GM23338 (cell line): ENCODE measurements around the gene OS9. TPM values are rescaled to one million over a fixed set of nuclear protein-coding genes. Genes with fewer than 3 reads are reported as not detected.

Source experiments
- ATAC-seq: fragments of 200-7000 bp; cut with Tn5 transposase; 3 replicates; pipeline ENCODE4 v1.9.1; 2020
- DNase-seq: peaks from one replicate; pipeline ENCODE4 v3.0.0-alpha.2; 2015; ENCODE audit warnings: low spot score
- H2AFZ ChIP-seq: fragments of 200-600 bp; sonication (generic); 2 replicates; pipeline ENCODE4 v1.8.0; 2016; ENCODE audit warnings: antibody characterized with exemption, mild to moderate bottlenecking, moderate library complexity
- H3F3A ChIP-seq: fragments of 200-600 bp; sonication (generic); replicated peaks from 2 replicates; pipeline ENCODE4 v1.8.0; 2017; ENCODE audit warnings: antibody characterized with exemption, mixed run types, low read depth
- H3K27ac ChIP-seq: fragments of 200-600 bp; sonication (generic); 2 replicates; pipeline ENCODE4 v1.6.1; 2016; ENCODE audit warnings: low read depth
- H3K27me3 ChIP-seq: fragments of 200-600 bp; sonication (generic); 2 replicates; pipeline ENCODE4 v1.8.0; 2016; ENCODE audit warnings: mild to moderate bottlenecking, mixed run types, moderate library complexity; ENCODE audit not compliant: insufficient read depth
- H3K36me3 ChIP-seq: fragments of 200-600 bp; sonication (generic); 2 replicates; pipeline ENCODE4 v1.8.0; 2016; ENCODE audit warnings: mild to moderate bottlenecking; ENCODE audit not compliant: insufficient read depth
- H3K4me1 ChIP-seq: fragments of 200-600 bp; sonication (generic); 2 replicates; pipeline ENCODE4 v1.8.0; 2016; ENCODE audit warnings: mild to moderate bottlenecking, moderate library complexity; ENCODE audit not compliant: insufficient read depth
- H3K4me2 ChIP-seq: fragments of 200-600 bp; sonication (generic); 2 replicates; pipeline ENCODE4 v1.7.1; 2017; ENCODE audit warnings: mixed run types
- H3K4me3 ChIP-seq: fragments of 200-600 bp; sonication (generic); 2 replicates; pipeline ENCODE4 v1.6.1; 2016; ENCODE audit warnings: mixed run types
- H3K79me2 ChIP-seq: fragments of 200-600 bp; sonication (generic); replicated peaks from 2 replicates; pipeline ENCODE4 v1.8.0; 2017; ENCODE audit warnings: mild to moderate bottlenecking; ENCODE audit not compliant: insufficient read depth
- H3K9me2 ChIP-seq: fragments of 200-600 bp; sonication (generic); 2 replicates; pipeline ENCODE4 v1.8.0; 2017; ENCODE audit not compliant: insufficient read depth
- H4K20me1 ChIP-seq: fragments of 200-600 bp; sonication (generic); replicated peaks from 2 replicates; pipeline ENCODE4 v1.8.0; 2017; ENCODE audit warnings: mild to moderate bottlenecking; ENCODE audit not compliant: insufficient read depth
- H3K27ac Mint-ChIP-seq: 2 replicates; pipeline ENCODE4 v1.8.0; 2020; ENCODE audit warnings: inconsistent platforms, mild to moderate bottlenecking, moderate library complexity, mixed read lengths
- H3K27me3 Mint-ChIP-seq: 3 replicates; pipeline ENCODE4 v1.8.0; 2022; ENCODE audit warnings: low read depth, mild to moderate bottlenecking, moderate library complexity, mixed read lengths, inconsistent platforms; ENCODE audit not compliant: insufficient read depth, poor library complexity
- H3K36me3 Mint-ChIP-seq: 3 replicates; pipeline ENCODE4 v1.8.0; 2021; ENCODE audit warnings: low read depth, mild to moderate bottlenecking, inconsistent platforms, moderate library complexity, mixed read lengths
- H3K4me1 Mint-ChIP-seq: 3 replicates; pipeline ENCODE4 v1.8.0; 2020; ENCODE audit warnings: mild to moderate bottlenecking, inconsistent platforms, mixed read lengths
- H3K4me3 Mint-ChIP-seq: 3 replicates; pipeline ENCODE4 v1.8.0; 2021; ENCODE audit warnings: moderate library complexity, mild to moderate bottlenecking, inconsistent platforms, mixed read lengths
- H3K9me3 Mint-ChIP-seq: 3 replicates; pipeline ENCODE4 v1.8.0; 2020; ENCODE audit warnings: moderate library complexity, mild to moderate bottlenecking, inconsistent platforms, mixed read lengths
- CREB1 ChIP-seq: fragments of 250-450 bp; sonication (Bioruptor Pico); IDR thresholded peaks from 2 replicates; pipeline ENCODE4 v1.5.0; 2020; ENCODE audit warnings: low read depth, mild to moderate bottlenecking, moderate library complexity
- EZH2 ChIP-seq: fragments of 200-600 bp; sonication (generic); IDR thresholded peaks from one replicate; pipeline ENCODE4 v1.8.0; 2017; ENCODE audit warnings: antibody characterized with exemption, mild to moderate bottlenecking, low read depth; ENCODE audit not compliant: unreplicated experiment
- EZH2phosphoT487 ChIP-seq: fragments of 200-600 bp; sonication (generic); IDR thresholded peaks from one replicate; pipeline ENCODE4 v1.8.1; 2018; ENCODE audit warnings: antibody characterized with exemption; ENCODE audit not compliant: unreplicated experiment
- JUNB ChIP-seq: IDR thresholded peaks from one replicate; pipeline ENCODE4 v1.6.1; 2016; ENCODE audit warnings: antibody characterized with exemption; ENCODE audit not compliant: unreplicated experiment
- NANOG ChIP-seq: IDR thresholded peaks from 2 replicates; pipeline ENCODE4 v1.6.1; 2016; ENCODE audit warnings: antibody characterized with exemption, borderline replicate concordance
- POLR2AphosphoS5 ChIP-seq: IDR thresholded peaks from 2 replicates; pipeline ENCODE4 v1.6.1; 2016; ENCODE audit warnings: antibody characterized with exemption, low read depth
- STAT1 ChIP-seq: IDR thresholded peaks from one replicate; pipeline ENCODE4 v1.6.1; 2016; ENCODE audit warnings: antibody characterized with exemption; ENCODE audit not compliant: unreplicated experiment
- ZNF114 ChIP-seq: fragments of 250-450 bp; sonication (Bioruptor Pico); IDR thresholded peaks from 2 replicates; pipeline ENCODE4 v1.5.0; 2020; ENCODE audit warnings: mild to moderate bottlenecking, moderate library complexity
- ZNF331 ChIP-seq: fragments of 250-450 bp; sonication (Bioruptor Pico); IDR thresholded peaks from 2 replicates; pipeline ENCODE4 v1.5.0; 2020; ENCODE audit warnings: low read depth, mild to moderate bottlenecking, moderate library complexity
- polyA plus RNA-seq: library from polyadenylated mRNA; unstranded; fragments of >200 nt; fragmentation: Nextera tagmentation; extraction: Ambion mirVana; gene quantifications from 2 replicates; pipeline ENCODE4 v1.2.1, GENCODE V29; 2016
- total RNA-seq: library from RNA; depleted of rRNA; stranded (reverse); fragments of >200 nt; shearing (Covaris generic); gene quantifications from 2 replicates; pipeline ENCODE4 v1.2.3, GENCODE V29; 2014
- TF ChIP-seq, protein P1 (sequence below), 2 experiments: fragments of 200-600 bp in 1 of 2; sonication (generic) in 1 of 2; conservative IDR thresholded peaks; 2 replicates each; pipeline versions ENCODE4 v1.5.1 to v1.6.1; 2016 to 2017; ENCODE audit warnings: antibody characterized with exemption in 2 of 2, low read depth in 2 of 2, mild to moderate bottlenecking in 2 of 2, moderate library complexity in 1 of 2
- TF ChIP-seq, protein P2 (sequence below): IDR thresholded peaks from 2 replicates; pipeline ENCODE4 v1.6.1; 2016; ENCODE audit warnings: antibody characterized with exemption
- TF ChIP-seq, protein P3 (sequence below): IDR thresholded peaks from one replicate; pipeline ENCODE4 v1.6.1; 2018; ENCODE audit warnings: antibody characterized with exemption; ENCODE audit not compliant: unreplicated experiment
- TF ChIP-seq, protein P4 (sequence below): fragments of 250-450 bp; sonication (Bioruptor Pico); IDR thresholded peaks from 2 replicates; pipeline ENCODE4 v1.5.0; 2020; ENCODE audit warnings: mild to moderate bottlenecking, moderate library complexity

The OS9 gene
- total and polyA plus RNA-seq, 2 experiments from 2014 or later, result 27.5 to 79.7 TPM

DNA sequence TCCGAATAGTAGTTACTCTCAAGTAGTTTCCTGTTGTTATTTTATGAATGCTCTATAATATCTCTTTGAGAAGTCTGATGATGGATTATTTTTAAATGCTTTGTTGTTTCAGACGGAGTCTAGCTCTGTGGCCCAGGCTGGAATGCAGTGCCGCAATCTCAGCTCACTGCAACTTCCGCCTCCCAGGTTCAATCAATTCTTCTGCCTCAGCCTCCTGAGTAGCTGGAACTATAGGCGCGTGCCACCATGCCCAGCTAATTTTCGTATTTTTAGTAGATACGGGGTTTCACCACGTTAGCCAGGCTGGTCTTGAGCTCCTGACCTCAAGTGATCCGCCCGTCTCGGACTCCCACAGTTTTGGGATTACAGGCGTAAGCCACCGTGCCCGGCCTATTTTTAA, 1.4 kb upstream of the OS9 start:
- no peak overlapping the region for H3K27ac ChIP-seq
- DNase-seq, result no peak
- TF ChIP-seq POLR2AphosphoS5 (no peak), STAT1 (no peak), ZNF331 (CRISPR knock-in tag) (no peak), CREB1 (CRISPR knock-in tag) (no peak), EZH2 (no peak), NANOG (no peak), EZH2phosphoT487 (no peak), JUNB (no peak), ZNF114 (CRISPR knock-in tag) (no peak)
- TF ChIP-seq, protein P1, sequence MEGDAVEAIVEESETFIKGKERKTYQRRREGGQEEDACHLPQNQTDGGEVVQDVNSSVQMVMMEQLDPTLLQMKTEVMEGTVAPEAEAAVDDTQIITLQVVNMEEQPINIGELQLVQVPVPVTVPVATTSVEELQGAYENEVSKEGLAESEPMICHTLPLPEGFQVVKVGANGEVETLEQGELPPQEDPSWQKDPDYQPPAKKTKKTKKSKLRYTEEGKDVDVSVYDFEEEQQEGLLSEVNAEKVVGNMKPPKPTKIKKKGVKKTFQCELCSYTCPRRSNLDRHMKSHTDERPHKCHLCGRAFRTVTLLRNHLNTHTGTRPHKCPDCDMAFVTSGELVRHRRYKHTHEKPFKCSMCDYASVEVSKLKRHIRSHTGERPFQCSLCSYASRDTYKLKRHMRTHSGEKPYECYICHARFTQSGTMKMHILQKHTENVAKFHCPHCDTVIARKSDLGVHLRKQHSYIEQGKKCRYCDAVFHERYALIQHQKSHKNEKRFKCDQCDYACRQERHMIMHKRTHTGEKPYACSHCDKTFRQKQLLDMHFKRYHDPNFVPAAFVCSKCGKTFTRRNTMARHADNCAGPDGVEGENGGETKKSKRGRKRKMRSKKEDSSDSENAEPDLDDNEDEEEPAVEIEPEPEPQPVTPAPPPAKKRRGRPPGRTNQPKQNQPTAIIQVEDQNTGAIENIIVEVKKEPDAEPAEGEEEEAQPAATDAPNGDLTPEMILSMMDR (conservative IDR thresholded peaks at IDR 0.05; ENCODE audit: low read depth in 2 of 2), result no peak
- TF ChIP-seq, protein P2, sequence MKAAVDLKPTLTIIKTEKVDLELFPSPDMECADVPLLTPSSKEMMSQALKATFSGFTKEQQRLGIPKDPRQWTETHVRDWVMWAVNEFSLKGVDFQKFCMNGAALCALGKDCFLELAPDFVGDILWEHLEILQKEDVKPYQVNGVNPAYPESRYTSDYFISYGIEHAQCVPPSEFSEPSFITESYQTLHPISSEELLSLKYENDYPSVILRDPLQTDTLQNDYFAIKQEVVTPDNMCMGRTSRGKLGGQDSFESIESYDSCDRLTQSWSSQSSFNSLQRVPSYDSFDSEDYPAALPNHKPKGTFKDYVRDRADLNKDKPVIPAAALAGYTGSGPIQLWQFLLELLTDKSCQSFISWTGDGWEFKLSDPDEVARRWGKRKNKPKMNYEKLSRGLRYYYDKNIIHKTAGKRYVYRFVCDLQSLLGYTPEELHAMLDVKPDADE, result no peak
- TF ChIP-seq, protein P3, sequence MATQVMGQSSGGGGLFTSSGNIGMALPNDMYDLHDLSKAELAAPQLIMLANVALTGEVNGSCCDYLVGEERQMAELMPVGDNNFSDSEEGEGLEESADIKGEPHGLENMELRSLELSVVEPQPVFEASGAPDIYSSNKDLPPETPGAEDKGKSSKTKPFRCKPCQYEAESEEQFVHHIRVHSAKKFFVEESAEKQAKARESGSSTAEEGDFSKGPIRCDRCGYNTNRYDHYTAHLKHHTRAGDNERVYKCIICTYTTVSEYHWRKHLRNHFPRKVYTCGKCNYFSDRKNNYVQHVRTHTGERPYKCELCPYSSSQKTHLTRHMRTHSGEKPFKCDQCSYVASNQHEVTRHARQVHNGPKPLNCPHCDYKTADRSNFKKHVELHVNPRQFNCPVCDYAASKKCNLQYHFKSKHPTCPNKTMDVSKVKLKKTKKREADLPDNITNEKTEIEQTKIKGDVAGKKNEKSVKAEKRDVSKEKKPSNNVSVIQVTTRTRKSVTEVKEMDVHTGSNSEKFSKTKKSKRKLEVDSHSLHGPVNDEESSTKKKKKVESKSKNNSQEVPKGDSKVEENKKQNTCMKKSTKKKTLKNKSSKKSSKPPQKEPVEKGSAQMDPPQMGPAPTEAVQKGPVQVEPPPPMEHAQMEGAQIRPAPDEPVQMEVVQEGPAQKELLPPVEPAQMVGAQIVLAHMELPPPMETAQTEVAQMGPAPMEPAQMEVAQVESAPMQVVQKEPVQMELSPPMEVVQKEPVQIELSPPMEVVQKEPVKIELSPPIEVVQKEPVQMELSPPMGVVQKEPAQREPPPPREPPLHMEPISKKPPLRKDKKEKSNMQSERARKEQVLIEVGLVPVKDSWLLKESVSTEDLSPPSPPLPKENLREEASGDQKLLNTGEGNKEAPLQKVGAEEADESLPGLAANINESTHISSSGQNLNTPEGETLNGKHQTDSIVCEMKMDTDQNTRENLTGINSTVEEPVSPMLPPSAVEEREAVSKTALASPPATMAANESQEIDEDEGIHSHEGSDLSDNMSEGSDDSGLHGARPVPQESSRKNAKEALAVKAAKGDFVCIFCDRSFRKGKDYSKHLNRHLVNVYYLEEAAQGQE, result no peak
- TF ChIP-seq, protein P4, sequence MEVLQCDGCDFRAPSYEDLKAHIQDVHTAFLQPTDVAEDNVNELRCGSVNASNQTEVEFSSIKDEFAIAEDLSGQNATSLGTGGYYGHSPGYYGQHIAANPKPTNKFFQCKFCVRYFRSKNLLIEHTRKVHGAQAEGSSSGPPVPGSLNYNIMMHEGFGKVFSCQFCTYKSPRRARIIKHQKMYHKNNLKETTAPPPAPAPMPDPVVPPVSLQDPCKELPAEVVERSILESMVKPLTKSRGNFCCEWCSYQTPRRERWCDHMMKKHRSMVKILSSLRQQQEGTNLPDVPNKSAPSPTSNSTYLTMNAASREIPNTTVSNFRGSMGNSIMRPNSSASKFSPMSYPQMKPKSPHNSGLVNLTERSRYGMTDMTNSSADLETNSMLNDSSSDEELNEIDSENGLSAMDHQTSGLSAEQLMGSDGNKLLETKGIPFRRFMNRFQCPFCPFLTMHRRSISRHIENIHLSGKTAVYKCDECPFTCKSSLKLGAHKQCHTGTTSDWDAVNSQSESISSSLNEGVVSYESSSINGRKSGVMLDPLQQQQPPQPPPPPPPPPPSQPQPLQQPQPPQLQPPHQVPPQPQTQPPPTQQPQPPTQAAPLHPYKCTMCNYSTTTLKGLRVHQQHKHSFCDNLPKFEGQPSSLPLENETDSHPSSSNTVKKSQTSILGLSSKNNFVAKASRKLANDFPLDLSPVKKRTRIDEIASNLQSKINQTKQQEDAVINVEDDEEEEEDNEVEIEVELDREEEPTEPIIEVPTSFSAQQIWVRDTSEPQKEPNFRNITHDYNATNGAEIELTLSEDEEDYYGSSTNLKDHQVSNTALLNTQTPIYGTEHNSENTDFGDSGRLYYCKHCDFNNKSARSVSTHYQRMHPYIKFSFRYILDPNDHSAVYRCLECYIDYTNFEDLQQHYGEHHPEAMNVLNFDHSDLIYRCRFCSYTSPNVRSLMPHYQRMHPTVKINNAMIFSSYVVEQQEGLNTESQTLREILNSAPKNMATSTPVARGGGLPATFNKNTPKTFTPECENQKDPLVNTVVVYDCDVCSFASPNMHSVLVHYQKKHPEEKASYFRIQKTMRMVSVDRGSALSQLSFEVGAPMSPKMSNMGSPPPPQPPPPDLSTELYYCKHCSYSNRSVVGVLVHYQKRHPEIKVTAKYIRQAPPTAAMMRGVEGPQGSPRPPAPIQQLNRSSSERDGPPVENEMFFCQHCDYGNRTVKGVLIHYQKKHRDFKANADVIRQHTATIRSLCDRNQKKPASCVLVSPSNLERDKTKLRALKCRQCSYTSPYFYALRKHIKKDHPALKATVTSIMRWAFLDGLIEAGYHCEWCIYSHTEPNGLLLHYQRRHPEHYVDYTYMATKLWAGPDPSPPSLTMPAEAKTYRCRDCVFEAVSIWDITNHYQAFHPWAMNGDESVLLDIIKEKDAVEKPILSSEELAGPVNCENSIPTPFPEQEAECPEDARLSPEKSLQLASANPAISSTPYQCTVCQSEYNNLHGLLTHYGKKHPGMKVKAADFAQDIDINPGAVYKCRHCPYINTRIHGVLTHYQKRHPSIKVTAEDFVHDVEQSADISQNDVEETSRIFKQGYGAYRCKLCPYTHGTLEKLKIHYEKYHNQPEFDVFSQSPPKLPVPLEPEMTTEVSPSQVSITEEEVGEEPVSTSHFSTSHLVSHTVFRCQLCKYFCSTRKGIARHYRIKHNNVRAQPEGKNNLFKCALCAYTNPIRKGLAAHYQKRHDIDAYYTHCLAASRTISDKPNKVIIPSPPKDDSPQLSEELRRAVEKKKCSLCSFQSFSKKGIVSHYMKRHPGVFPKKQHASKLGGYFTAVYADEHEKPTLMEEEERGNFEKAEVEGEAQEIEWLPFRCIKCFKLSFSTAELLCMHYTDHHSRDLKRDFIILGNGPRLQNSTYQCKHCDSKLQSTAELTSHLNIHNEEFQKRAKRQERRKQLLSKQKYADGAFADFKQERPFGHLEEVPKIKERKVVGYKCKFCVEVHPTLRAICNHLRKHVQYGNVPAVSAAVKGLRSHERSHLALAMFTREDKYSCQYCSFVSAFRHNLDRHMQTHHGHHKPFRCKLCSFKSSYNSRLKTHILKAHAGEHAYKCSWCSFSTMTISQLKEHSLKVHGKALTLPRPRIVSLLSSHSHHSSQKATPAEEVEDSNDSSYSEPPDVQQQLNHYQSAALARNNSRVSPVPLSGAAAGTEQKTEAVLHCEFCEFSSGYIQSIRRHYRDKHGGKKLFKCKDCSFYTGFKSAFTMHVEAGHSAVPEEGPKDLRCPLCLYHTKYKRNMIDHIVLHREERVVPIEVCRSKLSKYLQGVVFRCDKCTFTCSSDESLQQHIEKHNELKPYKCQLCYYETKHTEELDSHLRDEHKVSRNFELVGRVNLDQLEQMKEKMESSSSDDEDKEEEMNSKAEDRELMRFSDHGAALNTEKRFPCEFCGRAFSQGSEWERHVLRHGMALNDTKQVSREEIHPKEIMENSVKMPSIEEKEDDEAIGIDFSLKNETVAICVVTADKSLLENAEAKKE (CRISPR knock-in tag), result no peak
- Mint-ChIP-seq H3K27ac (no peak overlapping the region), H3K36me3 (peaks cover 7% of the 10 kb centered on the region), H3K9me3 (peaks cover 12% of the 10 kb centered on the region; the same call in 2 of the 3 replicates), H3K4me3 (no peak overlapping the region), H3K4me1 (no peaks in the 10 kb centered on the region), H3K27me3 (peaks cover 2% of the 10 kb centered on the region)
- H3K36me3 ChIP-seq, result no peaks in the 10 kb centered on the region
- no peak overlapping the region for H3K4me2 ChIP-seq
- no peak overlapping the region for H2AFZ ChIP-seq
- H3K79me2 ChIP-seq, result 0 out of 2 replicates have a peak, but pooled peaks cover 4% of the 10 kb centered on the region
- H3F3A ChIP-seq, result no peaks in the 10 kb centered on the region
- H4K20me1 ChIP-seq, result no peaks in the 10 kb centered on the region
- no peak for ATAC-seq
- H3K4me1 ChIP-seq, result peaks cover 4% of the 10 kb centered on the region; the same call in 1 of the 2 replicates
- H3K9me2 ChIP-seq, result no peaks in the 10 kb centered on the region; the same call in 1 of the 2 replicates
- H3K4me3 ChIP-seq, result no peak overlapping the region
- H3K27me3 ChIP-seq, result no peaks in the 10 kb centered on the region
